ENCODE data around the gene SHB.

DNA sequence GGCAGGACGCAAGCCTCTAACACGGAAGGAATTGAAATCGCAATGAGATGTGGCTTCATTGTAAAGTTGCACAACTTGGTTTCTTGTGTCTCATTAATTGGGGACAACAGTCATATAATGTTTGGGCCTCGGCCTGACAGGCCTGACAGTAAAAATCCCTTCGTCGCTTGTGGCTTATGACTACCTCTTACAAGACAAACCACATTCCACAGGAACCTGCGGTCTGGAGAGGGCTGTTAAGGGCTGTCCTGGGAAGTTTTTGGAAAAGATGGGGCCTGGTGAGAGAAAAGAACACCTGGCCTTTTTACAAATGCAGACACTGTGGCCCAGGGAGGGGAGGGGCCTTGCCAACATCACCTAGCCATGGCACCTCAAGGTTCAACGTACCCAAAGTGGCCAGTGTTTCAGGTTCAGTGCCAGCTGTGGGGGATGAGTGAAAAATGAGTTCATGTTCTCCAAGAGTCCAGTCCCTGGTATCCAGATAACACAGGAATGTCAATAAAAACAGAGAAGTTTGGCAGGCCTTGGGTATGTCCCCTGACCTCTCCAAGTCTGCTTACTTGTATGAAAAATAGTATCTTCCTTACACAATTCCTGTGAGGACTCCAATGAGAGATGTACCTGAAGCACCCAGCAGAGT lies 22.2 kb downstream of the SHB start:
- TF ChIP-seq, protein P1, sequence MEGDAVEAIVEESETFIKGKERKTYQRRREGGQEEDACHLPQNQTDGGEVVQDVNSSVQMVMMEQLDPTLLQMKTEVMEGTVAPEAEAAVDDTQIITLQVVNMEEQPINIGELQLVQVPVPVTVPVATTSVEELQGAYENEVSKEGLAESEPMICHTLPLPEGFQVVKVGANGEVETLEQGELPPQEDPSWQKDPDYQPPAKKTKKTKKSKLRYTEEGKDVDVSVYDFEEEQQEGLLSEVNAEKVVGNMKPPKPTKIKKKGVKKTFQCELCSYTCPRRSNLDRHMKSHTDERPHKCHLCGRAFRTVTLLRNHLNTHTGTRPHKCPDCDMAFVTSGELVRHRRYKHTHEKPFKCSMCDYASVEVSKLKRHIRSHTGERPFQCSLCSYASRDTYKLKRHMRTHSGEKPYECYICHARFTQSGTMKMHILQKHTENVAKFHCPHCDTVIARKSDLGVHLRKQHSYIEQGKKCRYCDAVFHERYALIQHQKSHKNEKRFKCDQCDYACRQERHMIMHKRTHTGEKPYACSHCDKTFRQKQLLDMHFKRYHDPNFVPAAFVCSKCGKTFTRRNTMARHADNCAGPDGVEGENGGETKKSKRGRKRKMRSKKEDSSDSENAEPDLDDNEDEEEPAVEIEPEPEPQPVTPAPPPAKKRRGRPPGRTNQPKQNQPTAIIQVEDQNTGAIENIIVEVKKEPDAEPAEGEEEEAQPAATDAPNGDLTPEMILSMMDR (IDR thresholded peaks at IDR 0.05), result no peak
- no peak for TF ChIP-seq POLR2A (IDR thresholded peaks at IDR 0.05)

Data from thyroid gland (tissue), 4 donors.